Natural killer cell treated with Interleukin-12 subunit alpha and Interleukin-12 subunit beta and Interleukin-15 and Interleukin-18, amount 100 ng/mL, for 72 hours (primary cell): ENCODE measurements around the gene ING2. TPM values are rescaled to one million over a fixed set of nuclear protein-coding genes. Genes with fewer than 3 reads are reported as not detected.
"Not testable (repeated sequence)": the region's sequence is repeated elsewhere in the genome, so short reads cannot be mapped to it uniquely, and the experiment has no call there.

ENCODE experiments used
- ATAC-seq, 2 donors: fragments of 150-1000 bp; cut with Tn5 transposase in 1 of 2; sonication (Bioruptor Pico), chemical (Tn5 transposase) in 1 of 2; 2 replicates each; pipeline ENCODE4 v1.10.0; 2021
- DNase-seq: peaks from one replicate; pipeline ENCODE4 v3.0.0; 2022; ENCODE audit warnings: low spot score
- H3K27ac Mint-ChIP-seq, 2 donors: 1 replicate in 1 of 2; 2 replicates in 1 of 2; pipeline ENCODE4 v1.8.0; 2022; ENCODE audit warnings: mixed read lengths in 2 of 2, mild to moderate bottlenecking in 1 of 2, moderate library complexity in 1 of 2
- H3K27me3 Mint-ChIP-seq, 2 donors: 1 replicate in 1 of 2; 2 replicates in 1 of 2; pipeline ENCODE4 v1.8.0; 2022; ENCODE audit warnings: mixed read lengths in 2 of 2
- H3K36me3 Mint-ChIP-seq: one replicate; pipeline ENCODE4 v1.8.0; 2022; ENCODE audit warnings: mixed read lengths
- H3K4me1 Mint-ChIP-seq, 2 donors: 1 replicate in 1 of 2; 2 replicates in 1 of 2; pipeline ENCODE4 v1.8.0; 2022; ENCODE audit warnings: low read depth in 2 of 2, mixed read lengths in 2 of 2, mild to moderate bottlenecking in 1 of 2
- H3K4me3 Mint-ChIP-seq: one replicate; pipeline ENCODE4 v1.8.0; 2022; ENCODE audit warnings: mixed read lengths
- H3K9me3 Mint-ChIP-seq: 2 replicates; pipeline ENCODE4 v1.8.0; 2022; ENCODE audit warnings: mixed read lengths
- total RNA-seq, 2 donors: library from RNA; stranded (reverse); gene quantifications; one replicate each; pipeline ENCODE4 v1.2.3, GENCODE V29; 2022

ING2 gene, protein sequence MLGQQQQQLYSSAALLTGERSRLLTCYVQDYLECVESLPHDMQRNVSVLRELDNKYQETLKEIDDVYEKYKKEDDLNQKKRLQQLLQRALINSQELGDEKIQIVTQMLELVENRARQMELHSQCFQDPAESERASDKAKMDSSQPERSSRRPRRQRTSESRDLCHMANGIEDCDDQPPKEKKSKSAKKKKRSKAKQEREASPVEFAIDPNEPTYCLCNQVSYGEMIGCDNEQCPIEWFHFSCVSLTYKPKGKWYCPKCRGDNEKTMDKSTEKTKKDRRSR
- 1 to 10 TPM; 6.3 to 7.7 TPM for total RNA-seq

DNA sequence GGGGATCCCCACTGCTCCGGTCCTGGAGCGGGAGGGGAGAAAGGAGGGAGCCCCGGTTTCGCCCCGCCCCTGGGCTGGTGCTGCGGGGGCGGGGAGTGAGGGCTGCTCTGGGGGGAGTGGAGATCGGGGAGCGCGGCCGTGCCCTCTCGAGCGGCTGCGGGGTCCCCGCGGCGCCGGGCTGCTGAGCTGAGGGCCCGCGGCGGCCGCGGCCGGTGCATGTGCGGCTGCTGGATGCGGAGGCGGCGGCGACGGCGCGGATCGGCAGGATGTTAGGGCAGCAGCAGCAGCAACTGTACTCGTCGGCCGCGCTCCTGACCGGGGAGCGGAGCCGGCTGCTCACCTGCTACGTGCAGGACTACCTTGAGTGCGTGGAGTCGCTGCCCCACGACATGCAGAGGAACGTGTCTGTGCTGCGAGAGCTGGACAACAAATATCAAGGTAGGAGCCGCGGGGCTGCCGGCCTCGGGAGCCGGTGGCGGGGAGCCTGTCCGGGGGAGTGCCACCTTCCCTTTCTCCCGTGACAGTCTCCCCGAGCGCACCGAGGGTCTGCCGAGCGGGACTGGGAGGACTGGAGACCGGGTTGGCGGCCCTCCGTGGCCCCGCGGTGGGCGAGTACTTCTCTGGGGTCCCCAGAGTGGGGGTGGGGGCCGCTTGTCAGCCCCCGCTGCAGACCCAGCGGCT, at the start of gene ING2:
ING2 (plus strand) TSS at position 129 of the 681 bp plus-strand sequence; CDS start at position 267, 138 bp downstream.
- H3K9me3 Mint-ChIP-seq, result no peaks in the 10 kb centered on the region
- no peaks in the 10 kb centered on the region for H3K27me3 Mint-ChIP-seq
- DNase-seq, result no peak
- peak within 1 kb of the TSS; percentile 97 for H3K4me3 Mint-ChIP-seq
- peaks cover under 1% of the 10 kb centered on the region for H3K36me3 Mint-ChIP-seq
- ATAC-seq, result peak; percentile 75 to 82
- peaks cover 9 to 13% of the 10 kb centered on the region in 2 donors for H3K4me1 Mint-ChIP-seq
- H3K27ac Mint-ChIP-seq, result peak within 1 kb of the TSS; percentile 93 to 97

DNA sequence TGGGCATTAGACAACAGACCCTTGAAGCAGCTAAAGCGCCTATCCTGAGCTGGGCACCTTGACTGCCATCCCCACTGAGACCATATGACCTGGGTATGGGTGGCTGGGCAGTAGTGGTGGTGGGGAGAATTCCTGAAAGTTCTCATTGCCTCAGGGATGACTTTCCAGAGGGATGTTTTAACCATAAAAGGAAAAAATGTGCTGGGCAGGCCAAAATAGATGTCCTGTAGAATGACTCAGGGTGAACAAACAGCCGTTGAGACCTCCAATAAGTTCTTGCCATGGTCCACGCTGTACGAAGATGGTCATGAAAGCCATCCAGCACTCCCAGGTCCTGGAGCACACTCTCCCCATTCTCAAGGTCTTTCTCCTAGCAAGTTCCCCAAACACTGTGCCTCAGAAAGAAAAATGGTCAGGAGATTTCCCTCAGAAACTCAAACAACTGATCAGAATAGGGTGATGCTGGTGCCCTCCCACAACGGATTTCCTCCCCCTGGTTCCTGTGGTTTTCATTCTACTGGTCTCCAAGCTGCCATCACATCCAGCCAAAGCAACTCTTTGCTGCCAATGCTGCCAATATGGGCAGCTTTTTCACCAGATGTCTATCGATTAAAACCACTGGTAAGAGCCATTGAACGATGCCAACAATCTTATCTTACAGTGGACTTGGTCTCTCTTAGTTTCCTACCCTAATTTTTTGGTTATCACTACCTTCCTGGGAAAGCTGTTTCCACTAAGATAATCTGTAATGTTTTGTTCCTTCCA, 49.2 kb upstream of the ING2 start:
- Mint-ChIP-seq H3K4me1 (peaks cover 9 to 13% of the 10 kb centered on the region in 2 donors), H3K27ac (peak overlapping the region; percentile 10 to 57), H3K9me3 (no peaks in the 10 kb centered on the region), H3K27me3 (no peaks in the 10 kb centered on the region), H3K4me3 (peak overlapping the region; percentile 36), H3K36me3 (no peaks in the 10 kb centered on the region)
- no peak for DNase-seq
- no peak for ATAC-seq

DNA sequence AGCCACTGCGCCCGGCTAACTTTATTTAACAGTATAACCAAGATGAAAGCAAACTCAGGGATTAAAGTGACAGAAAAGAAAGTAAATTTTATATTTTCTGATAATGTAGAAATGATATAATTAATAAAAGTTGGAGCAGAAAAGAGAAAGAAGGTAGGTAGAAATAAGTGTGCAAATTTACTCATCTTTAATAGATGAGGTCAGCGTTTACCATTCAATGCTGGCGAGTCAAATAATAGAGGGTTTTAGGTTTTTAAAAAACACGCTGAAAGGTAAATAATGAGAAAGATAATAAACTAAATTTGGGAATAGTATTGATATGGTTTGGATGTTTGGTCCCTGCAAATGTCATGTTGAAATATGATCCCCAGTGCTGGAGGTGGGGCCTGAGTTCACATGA, 46.9 kb upstream of the ING2 start:
- H3K4me1 Mint-ChIP-seq, result peaks cover 9 to 13% of the 10 kb centered on the region in 2 donors
- H3K27me3 Mint-ChIP-seq, result no peaks in the 10 kb centered on the region
- no peaks in the 10 kb centered on the region for H3K9me3 Mint-ChIP-seq
- no peak overlapping the region for H3K27ac Mint-ChIP-seq
- no peaks in the 10 kb centered on the region for H3K36me3 Mint-ChIP-seq
- ATAC-seq, result no peak
- no peak overlapping the region for H3K4me3 Mint-ChIP-seq
- DNase-seq, result no peak

DNA sequence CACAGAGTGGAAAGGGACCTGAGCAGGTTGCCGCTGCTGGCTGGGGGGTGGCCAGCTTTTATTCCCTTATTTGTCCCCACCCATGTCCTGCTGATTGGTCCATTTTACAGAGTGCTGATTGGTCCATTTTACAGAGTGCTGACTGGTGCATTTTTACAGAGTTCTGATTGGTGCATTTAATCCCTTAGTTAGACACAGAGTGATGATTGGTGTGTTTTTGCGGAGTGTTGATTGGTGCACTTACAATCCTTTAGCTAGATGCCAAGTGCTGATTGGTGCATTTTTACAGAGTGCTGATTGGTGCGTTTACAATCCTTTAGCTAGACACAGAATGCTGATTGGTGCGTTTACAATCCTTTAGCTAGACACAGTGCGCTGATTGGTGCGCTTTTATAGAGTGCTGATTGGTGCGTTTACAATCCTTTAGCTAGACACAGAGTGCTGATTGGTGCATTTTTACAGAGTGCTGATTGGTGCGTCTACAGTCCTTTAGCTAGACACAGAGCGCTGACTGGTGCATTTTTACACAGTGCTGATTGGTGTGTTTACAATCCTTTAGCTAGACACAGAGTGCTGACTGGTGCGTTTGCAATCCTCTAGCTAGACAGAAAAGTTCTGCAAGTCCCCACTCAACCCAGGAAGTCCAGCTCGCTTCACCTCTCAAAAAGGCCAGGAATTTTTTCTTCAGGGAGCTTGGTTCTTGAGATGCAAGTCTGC, 40.8 kb upstream of the ING2 start:
- not testable (repeated sequence) for H3K27me3 Mint-ChIP-seq, H3K4me3 Mint-ChIP-seq, H3K27ac Mint-ChIP-seq, DNase-seq, ATAC-seq, H3K36me3 Mint-ChIP-seq, H3K9me3 Mint-ChIP-seq, H3K4me1 Mint-ChIP-seq

DNA sequence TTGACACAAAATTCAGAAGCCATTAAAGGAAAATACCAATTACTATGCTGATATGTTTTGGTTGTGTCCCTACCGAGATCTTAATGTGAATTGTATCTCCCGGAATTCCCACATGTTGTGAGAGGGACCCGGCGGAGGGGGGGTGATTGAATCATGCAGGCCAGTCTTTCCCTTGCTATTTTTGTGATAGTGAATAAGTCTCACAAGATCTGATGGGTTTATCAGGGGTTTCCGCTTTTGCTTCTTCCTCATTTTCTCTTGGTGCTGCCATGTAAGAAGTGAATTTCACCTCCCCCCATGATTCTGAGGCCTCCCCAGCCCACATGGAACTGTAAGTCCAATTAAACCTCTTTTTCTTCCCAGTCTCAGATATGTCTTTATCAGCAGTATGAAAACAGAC, 39.0 kb upstream of the ING2 start:
- not testable (repeated sequence) for H3K9me3 Mint-ChIP-seq, H3K4me1 Mint-ChIP-seq, H3K4me3 Mint-ChIP-seq, H3K27ac Mint-ChIP-seq, H3K27me3 Mint-ChIP-seq, H3K36me3 Mint-ChIP-seq, DNase-seq, ATAC-seq

DNA sequence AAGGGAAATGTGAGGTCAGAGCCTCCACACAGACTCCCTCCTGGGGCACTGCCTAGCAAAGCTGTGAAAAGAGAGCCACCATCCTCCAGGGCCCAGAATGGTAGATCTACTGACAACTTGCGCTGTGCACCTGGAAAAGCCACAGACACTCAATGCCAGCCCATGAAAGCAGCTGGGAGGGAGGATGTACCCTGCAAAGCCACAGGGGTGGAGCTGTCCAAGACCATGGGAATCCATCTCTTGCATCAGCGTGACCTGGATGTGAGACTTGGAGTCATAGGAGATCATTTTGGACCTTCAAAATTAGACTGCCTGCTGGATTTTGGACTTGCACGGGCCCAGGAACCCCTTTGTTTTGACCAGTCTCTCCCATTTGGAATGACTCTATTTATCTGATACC, 37.6 kb upstream of the ING2 start:
- H3K27ac Mint-ChIP-seq, result no peak overlapping the region
- DNase-seq (no peak), ATAC-seq (no peak)
- H3K4me3 Mint-ChIP-seq, result no peak overlapping the region
- no peaks in the 10 kb centered on the region for H3K27me3 Mint-ChIP-seq
- H3K36me3 Mint-ChIP-seq, result no peaks in the 10 kb centered on the region
- H3K4me1 Mint-ChIP-seq, result no peaks in the 10 kb centered on the region
- peaks cover 2% of the 10 kb centered on the region for H3K9me3 Mint-ChIP-seq

DNA sequence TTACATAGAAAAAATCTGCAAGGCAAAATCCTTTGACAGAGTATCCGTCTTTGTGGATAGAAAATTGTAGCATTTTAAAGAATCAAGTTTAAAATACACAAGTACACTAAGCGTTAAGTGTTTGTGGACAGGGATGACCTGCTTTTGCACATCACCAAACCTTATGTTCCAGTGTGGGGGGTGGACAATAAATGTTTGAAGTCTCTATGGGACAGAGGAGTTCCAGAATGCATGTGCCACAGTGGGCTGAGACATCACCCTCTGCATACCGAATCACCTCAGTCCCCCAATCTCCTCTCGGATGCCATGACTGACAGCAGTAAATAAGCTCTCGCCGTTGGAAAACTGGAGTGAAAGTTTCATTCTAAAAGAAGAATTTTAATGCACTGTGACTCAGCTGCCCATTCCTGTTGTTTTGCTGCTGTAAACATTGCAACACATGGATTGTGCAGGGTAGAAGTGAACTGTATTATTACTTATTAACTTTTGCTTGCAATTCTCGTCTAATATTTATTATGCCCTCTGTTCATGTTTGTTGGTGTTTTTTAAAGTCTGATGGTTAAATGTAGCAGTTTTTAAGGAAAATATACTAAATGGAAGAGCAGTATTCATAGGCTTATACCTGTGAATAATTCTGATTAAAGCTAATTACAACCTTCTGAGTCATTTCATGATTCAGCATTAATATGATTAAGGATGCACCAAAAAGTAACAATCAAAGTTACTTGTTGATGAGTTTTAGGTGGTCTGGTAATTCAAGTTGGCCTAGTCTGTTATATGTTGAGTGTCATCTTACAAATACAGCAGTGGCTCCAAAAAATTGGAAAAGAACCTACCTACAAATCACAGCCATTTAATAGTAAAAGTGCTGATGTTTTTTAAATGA, 36.4 kb upstream of the ING2 start:
- ATAC-seq (no peak), DNase-seq (no peak)
- Mint-ChIP-seq H3K36me3 (no peaks in the 10 kb centered on the region), H3K27me3 (no peaks in the 10 kb centered on the region), H3K4me1 (no peaks in the 10 kb centered on the region), H3K9me3 (peaks cover 2% of the 10 kb centered on the region), H3K4me3 (no peak overlapping the region), H3K27ac (no peak overlapping the region)

DNA sequence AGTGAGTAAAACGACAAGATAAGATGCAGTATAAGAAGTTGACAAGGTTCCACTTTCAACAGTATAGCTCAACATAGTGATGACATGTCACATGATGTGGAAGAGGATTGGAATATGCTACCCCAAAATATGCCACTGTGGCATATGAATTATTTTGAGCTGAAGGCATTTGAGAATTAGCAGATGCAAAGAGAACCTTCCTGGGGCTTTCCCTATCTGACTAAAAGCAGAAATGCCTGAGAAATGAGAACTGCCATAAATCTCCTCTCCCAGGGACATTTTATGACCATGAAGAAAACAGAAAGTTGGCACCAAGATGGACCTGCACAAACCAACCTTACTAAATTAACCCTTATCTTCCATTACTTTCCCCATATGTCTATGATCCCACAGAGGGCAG, 35.6 kb upstream of the ING2 start:
- no peaks in the 10 kb centered on the region for H3K36me3 Mint-ChIP-seq
- ATAC-seq, result no peak

DNA sequence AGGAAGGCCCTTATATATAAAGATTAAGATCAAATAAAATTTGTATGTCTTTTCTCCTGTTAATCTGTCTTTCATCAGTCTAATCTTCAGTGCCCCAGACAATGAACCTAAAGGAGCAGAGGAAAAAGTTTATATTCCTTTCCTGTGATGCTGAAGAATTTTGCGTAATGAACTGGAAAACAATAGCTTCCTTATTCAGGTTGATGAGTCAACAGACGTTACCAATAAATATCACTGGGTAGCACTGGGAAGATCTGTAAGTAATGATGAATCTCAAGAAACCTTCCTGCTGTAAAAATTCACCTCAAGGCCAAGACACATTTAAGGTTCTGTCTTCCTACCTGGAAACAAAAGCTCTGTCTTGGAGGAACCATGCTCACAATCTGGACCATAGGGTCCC, 34.9 kb upstream of the ING2 start:
- DNase-seq (no peak), ATAC-seq (no peak)
- no peak overlapping the region for H3K4me3 Mint-ChIP-seq
- no peaks in the 10 kb centered on the region for H3K36me3 Mint-ChIP-seq
- H3K9me3 Mint-ChIP-seq, result no peaks in the 10 kb centered on the region
- no peaks in the 10 kb centered on the region for H3K27me3 Mint-ChIP-seq
- H3K4me1 Mint-ChIP-seq, result no peaks in the 10 kb centered on the region
- no peak overlapping the region for H3K27ac Mint-ChIP-seq

More for the DNA sequence above, 35.6 kb upstream of the ING2 start:
- Mint-ChIP-seq H3K27me3 (no peaks in the 10 kb centered on the region), H3K4me3 (no peak overlapping the region), H3K9me3 (no peaks in the 10 kb centered on the region), H3K27ac (no peak overlapping the region), H3K4me1 (no peaks in the 10 kb centered on the region)
- no peak for DNase-seq

DNA sequence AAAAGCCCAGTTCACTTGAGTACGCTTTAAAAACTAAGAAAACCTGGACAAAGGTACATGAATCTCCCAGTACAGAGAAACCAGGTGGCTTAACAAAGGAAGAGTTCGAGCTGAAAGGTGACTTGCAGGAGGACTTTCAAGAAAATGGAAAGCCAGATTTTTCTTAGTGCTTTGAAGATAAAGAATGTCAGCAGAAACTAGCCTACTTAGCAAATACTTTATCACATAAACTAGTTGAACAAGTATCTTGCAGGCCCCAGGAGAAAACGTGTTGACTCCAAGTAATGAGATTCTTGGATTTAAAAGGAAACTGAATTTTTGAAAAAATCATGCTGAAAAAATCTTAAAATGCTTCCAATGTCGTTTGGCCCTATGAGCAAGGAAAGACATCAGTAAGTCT, 34.0 kb upstream of the ING2 start:
- Mint-ChIP-seq H3K27ac (no peak overlapping the region), H3K9me3 (no peaks in the 10 kb centered on the region), H3K27me3 (no peaks in the 10 kb centered on the region), H3K4me3 (no peak overlapping the region), H3K4me1 (no peaks in the 10 kb centered on the region), H3K36me3 (no peaks in the 10 kb centered on the region)
- DNase-seq (no peak), ATAC-seq (no peak)

DNA sequence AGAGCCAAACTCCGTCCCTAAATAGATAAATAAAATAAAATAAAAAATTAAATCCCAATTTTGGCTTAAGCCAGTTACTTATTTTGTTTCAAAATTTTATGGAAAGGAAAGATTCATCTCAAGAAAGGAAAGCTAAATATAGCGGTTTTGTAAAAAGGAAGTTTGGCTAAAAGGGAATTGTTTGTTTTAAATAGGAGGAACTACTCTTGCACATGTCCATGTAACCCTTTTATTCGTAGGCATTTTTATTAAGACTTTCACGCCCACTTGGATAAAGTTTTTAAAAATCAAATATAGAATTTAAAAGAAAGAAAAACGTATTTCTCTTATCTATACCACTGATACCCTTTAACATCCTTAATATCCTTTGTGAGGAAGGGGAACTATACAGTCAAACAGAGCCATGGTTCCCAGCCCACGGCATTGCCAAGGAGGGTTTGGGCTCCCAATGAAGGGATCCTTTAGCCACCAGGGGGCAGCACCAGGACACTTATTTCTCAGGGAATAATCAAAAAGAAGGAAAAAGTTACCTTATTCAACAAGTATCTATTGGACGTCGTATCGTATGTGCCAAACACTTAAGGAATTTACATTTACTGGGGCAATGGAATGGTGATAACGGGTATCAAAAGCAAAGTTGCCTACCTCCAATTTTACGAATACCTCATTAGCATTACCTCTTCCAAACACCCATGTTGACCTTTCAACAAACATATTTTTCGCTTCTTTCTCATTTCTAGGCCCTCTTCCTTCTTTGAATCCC, 32.7 kb upstream of the ING2 start:
- Mint-ChIP-seq H3K9me3 (no peaks in the 10 kb centered on the region), H3K4me3 (no peak overlapping the region), H3K4me1 (no peaks in the 10 kb centered on the region), H3K27ac (no peak overlapping the region), H3K27me3 (no peaks in the 10 kb centered on the region), H3K36me3 (no peaks in the 10 kb centered on the region)
- DNase-seq (peak; percentile 73), ATAC-seq (peak in 1 of 2 donors; percentile 70)

DNA sequence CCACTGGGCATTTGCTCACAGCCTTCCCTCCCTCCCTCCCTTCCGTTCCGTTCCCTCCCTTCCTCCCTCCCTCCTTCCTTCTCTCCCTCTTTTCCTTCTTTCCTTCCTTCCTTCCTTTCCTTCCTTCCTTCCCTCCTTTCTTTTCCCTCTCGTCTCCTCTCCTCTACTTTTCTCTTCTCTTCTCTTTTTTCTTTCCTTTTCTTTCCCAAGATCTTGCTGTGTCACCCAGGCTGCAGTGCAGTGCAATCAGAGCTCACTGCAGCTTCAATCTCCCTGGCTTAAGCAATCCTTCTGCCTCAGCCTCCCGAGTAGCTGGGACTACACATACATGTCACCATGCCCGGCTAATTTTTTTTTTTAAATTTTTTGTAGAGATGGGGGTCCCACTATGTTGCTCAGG, 26.7 kb upstream of the ING2 start:
- DNase-seq (no peak), ATAC-seq (no peak)
- peaks cover 3 to 7% of the 10 kb centered on the region in 2 donors for H3K27me3 Mint-ChIP-seq
- no peaks in the 10 kb centered on the region for H3K9me3 Mint-ChIP-seq
- no peaks in the 10 kb centered on the region for H3K4me1 Mint-ChIP-seq
- no peak overlapping the region for H3K27ac Mint-ChIP-seq
- no peaks in the 10 kb centered on the region for H3K36me3 Mint-ChIP-seq
- no peak overlapping the region for H3K4me3 Mint-ChIP-seq
